ENCODE measurements around the gene TICAM2.
"Not testable (repeated sequence)": the region's sequence is repeated elsewhere in the genome, so short reads cannot be mapped to it uniquely, and the experiment has no call there.

The TICAM2 gene

GRCh38 chr5:115601701-115602590, at the start of gene TICAM2:
Gene TICAM2, minus strand, starts transcription at chr5:115602479. Its CDS starts 21,223 bp downstream, at chr5:115581256.
- DNase-seq (ENCODE audit: low read depth in 2 of 2, low spot score in 1 of 2) = peak; percentile 5 to 13

- DNase-seq (ENCODE audit: low read depth in 2 of 2, low spot score in 1 of 2) = no peak
Measured at GRCh38 chr5:115649541-115649940, 47.3 kb upstream of the TICAM2 start.

DNA sequence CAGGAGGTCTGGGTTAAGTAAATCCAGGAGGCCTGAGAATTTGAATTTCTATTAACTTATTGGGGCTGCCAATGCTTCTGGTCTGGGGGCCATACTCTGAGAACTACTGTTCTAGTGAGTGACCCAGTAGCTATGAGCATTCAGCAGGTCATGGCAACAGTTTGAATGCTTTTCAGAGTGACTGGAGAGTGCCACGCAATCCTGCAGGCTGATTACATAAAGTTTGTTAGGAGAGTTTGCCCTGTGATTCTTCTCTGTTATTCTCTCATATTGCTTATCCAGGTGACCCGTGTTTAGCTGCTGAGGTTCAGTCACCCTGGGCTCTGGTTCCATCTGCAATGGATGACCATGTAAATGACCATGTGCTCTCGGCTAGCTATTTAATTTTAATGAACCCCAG, 45.8 kb upstream of the TICAM2 start:
- DNase-seq (ENCODE audit: low read depth in 2 of 2, low spot score in 1 of 2) = no peak

DNA sequence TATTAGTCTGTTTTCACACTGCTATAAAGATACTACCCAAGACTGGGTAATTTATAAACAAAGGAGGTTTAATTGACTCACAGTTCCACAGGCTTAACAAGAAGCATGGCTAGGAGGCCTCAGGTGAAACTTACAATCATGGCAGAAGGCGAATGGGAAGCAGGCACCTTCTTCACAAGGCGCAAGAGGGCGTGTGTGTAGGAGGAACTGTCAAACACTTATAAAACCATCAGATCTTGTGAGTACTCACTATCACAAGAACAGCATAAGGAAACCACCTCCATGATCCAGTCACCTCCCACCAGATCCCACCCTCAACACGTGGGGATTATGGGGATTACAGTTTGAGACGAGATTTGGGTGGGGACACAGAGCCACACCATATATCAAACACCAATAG, 43.1 kb upstream of the TICAM2 start:
- not testable (repeated sequence) for DNase-seq (ENCODE audit: low read depth in 2 of 2, low spot score in 1 of 2)

DNA sequence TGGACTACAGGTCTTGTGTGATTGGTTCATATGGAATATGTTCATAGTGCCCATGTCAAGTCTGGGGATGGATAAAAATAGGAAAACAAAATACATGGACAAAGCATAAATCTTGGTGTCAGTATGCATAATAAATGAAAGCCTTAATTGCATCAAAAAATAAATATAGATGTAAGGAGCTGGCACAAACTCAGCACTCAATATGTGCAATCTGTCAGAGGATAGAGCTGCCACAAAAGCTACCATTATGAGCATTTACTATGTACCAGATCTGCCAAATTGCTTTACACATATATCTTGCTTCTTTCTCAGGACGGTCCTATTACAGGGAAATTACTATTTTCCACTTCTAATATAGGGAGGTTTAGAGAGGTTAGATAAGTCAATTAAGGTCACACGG, 41.8 kb upstream of the TICAM2 start:
- DNase-seq (ENCODE audit: low read depth in 2 of 2, low spot score in 1 of 2) = no peak

DNA sequence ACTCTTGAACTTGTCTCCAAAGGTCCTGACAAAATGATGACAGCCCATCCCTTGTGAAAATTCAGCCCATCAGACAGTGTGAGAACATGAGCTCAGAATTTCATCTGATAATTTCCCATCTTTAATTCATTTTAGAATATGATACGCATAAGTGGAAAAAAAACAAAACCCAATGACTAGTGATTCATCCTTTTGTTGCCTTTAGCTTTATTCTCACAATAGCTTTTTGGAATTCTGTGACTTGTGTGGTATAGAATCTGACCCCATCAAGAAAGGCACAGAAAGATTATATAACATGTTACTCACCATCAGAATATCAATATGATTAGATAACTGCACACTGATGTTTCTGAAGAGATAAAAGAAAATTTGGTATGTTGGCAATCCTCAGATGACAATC, 39.7 kb upstream of the TICAM2 start:
- DNase-seq (ENCODE audit: low read depth in 2 of 2, low spot score in 1 of 2) = no peak

- no peak for DNase-seq (ENCODE audit: low read depth in 2 of 2, low spot score in 1 of 2)
Measured at GRCh38 chr5:115640274-115640673, 38.0 kb upstream of the TICAM2 start.

DNA sequence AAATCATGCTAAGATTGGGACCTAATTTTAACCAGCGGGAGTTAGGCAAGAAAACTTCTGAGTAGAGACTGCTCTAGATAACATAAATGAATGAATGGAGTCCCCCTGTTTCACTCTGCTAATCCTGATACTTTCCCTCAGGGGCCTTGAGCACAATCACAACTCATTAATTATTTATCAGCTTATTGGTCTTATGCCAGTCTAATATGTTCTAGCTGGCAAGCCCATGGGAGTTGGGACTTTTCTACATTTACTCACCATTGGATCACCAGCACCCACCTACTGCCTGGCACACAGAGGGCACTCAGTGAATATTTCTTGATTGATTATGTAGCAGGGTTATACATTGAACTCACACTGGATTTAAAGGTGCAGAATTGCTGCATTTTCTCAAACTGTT, 37.1 kb upstream of the TICAM2 start:
- no peak for DNase-seq (ENCODE audit: low read depth in 2 of 2, low spot score in 1 of 2)

DNA sequence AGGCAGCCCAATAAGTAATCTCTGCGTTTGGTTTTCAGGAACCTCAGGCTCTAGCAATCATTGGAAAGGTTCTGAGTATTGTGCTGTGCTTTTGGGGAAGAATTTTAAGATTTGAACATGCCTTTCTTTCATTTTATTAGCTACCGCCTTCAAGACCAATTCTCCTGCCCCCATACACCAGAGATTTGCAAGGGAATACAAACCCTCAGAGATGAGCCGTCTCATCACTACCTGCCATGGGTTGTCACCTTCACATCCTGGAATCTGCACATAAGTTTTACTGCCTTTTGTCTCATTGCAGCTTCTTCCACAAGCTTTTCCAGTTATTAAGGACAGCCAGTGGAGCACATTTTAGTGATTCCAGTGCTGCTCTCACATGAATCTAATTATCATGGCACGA, 35.2 kb upstream of the TICAM2 start:
- no peak for DNase-seq (ENCODE audit: low read depth in 2 of 2, low spot score in 1 of 2)

DNA sequence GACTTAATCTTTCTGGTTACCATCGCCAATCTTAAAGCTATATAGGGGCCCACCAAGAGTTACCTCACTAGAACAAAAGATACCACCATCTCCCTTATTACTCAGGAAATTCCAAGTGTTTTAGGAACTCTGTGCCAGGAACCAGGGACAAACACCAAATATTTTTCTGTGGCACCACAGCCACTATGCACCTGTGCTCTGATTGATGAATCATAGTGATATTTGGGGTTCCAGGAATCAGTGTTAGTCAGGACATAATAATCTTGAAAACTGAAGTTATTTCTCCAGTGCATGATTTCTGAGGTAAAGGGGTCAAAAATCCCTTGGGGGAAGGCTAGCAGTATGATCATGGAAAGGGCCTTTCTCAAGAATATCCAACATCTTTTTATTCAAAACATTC, 33.7 kb upstream of the TICAM2 start:
- no peak for DNase-seq (ENCODE audit: low read depth in 2 of 2, low spot score in 1 of 2)

DNA sequence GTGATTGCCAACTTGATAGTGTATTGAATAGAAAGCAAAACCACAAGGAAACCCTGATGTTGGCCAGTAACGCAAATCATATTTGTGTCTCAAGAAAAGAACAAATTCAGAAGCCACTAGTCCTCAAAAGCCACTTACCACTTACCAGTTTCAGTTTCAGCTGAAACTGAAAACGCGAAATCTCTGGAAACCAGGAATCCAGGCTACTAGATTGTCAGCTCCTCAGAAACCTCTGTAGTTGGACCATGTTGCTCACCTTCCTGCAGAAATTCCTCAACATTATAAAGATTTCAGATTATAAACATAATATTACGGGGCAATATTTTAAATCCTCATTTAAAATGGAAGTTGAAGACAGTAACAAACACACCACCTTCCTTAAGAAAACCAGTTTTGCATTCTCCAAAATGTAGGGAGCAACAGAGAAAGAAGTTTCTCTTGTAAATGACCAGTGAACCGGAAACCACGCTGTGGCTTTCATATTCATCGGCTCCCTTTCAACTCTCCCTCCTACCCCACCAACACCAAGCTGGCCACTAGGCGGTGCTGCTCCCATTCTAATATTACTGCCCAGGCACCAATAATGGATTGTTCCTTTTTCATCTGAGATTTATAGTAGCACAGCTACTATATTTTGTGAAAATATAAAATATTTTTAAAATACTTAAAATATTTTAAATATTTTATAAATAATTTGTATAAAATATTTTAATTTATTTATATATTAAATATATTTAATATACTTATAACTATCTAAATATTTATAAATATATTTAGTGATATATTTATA, 32.3 kb upstream of the TICAM2 start:
- DNase-seq (ENCODE audit: low read depth in 2 of 2, low spot score in 1 of 2) = peak; percentile 62 to 65

- DNase-seq (ENCODE audit: low read depth in 2 of 2, low spot score in 1 of 2) = no peak
Measured at GRCh38 chr5:115629903-115630302, 27.6 kb upstream of the TICAM2 start.

DNA sequence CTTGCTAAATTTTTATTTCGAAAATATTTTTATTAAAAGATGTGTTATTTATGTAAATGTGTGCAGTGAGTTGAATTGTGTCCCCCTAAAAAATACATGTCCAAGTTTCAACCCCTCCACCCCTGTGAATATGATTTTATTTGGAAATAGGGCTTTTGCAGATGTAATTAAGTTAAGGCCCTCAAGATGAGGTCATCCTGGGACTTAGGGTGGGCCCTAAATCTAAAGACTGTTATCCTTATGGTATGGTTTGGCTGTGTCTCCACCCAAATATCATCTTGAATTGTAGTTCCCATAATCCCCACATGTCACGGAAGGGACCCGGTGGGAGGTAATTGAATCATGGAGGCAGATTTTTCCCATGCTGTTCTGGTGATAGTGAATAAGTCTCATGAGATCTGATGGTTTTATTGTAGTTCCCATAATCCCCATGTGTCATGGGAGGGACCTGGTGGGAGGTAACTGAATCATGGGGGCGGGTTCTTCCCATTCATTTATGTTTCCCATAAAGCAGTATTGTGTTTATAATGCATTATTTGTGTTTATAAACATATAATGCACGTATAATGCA, 25.1 kb upstream of the TICAM2 start:
- no peak for DNase-seq (ENCODE audit: low read depth in 2 of 2, low spot score in 1 of 2)

DNA sequence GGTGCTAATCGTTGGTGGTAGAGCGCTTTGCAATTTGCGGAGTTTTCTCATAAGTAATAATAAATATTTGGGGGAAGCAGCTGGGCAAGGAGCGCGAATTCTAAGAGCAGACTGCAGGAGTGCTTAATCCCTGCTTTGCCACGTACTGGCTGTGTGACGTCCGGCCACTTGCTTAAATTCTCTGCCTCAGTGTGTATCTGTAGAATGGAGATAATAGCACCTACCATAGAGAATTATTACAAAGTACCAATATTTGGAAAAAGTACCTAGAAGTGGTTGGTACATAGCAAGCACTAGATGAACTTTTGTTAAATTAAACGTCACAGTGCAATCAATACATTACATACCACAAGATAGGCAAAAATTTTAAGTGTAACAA, 24.2 kb upstream of the TICAM2 start:
- DNase-seq (ENCODE audit: low read depth in 2 of 2, low spot score in 1 of 2) = no peak

GRCh38 chr5:115625579-115626444, 23.5 kb upstream of the TICAM2 start, which contains the start of gene TMED7:
Gene TMED7, minus strand, starts transcription at chr5:115626036. Its CDS starts 244 bp downstream, at chr5:115625792.
- DNase-seq (ENCODE audit: low read depth in 2 of 2, low spot score in 1 of 2) = peak; percentile 99

- no peak for DNase-seq (ENCODE audit: low read depth in 2 of 2, low spot score in 1 of 2)
Measured at GRCh38 chr5:115624994-115625393, 22.7 kb upstream of the TICAM2 start.

GRCh38 chr5:115623658-115624057, 21.4 kb upstream of the TICAM2 start:
- no peak for DNase-seq (ENCODE audit: low read depth in 2 of 2, low spot score in 1 of 2)

DNA sequence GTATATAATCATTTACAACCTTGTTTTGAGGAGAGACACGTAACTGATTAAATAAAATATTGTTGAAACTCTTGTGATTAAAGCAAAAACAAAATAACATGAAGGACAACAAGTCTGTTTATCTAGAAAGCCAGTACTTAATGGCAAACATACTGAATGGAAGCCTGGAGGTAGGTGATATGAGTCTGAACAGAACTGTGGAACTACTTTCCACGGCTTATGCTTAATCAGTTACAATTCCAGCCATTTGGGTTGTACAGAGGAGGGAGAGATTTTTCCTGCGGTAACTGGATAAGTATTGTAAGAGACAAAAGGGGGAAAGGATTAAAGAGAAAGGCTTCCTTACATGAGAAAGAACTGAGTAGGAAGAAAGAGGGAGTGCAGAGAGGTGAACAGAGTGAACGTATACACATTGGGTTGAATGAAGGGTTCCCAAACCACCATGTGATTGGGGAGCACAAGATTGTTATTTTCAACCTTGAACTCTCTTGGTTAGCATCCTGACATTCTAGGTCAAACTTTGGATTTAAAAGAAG, 19.2 kb upstream of the TICAM2 start:
- DNase-seq (ENCODE audit: low read depth in 2 of 2, low spot score in 1 of 2) = no peak

- DNase-seq (ENCODE audit: low read depth in 2 of 2, low spot score in 1 of 2) = no peak
Measured at GRCh38 chr5:115616892-115617291, 14.6 kb upstream of the TICAM2 start.

- no peak for DNase-seq (ENCODE audit: low read depth in 2 of 2, low spot score in 1 of 2)
Measured at GRCh38 chr5:115616472-115616871, 14.2 kb upstream of the TICAM2 start.

- DNase-seq (ENCODE audit: low read depth in 2 of 2, low spot score in 1 of 2) = no peak
Measured at GRCh38 chr5:115611873-115612272, 9.6 kb upstream of the TICAM2 start.

All from stimulated activated CD8-positive, alpha-beta memory T cell treated with anti-CD3 and anti-CD28 coated beads, Interleukin-4, amount 100 ng/mL, for 1 hour (primary cell).